A673 (cell line): ENCODE results near the gene TNPO3. TPM values are rescaled to one million over a fixed set of nuclear protein-coding genes. Genes with fewer than 3 reads are reported as not detected.

Source experiments
- BruUV-seq: library from RNA; stranded (reverse); fragments of 400-500 nt; replicated peaks from 2 replicates; lab custom pipeline; 2021; lab: Mats Ljungman, UMichigan
- CTCF ChIA-PET: fragments of 300-600 bp; sonication (Branson Sonifier 250); formaldehyde crosslinking; loops from one replicate; lab custom pipeline; 2022; ENCODE audit warnings: antibody characterized with exemption; lab: Charles Lee
- POLR2A ChIA-PET: fragments of 300-600 bp; sonication (Branson Sonifier 250); formaldehyde crosslinking; loops from one replicate; lab custom pipeline; 2022; ENCODE audit warnings: antibody characterized with exemption; ENCODE audit not compliant: low non-redundant PET; lab: Charles Lee
- DNase-seq: peaks from one replicate; pipeline ENCODE4 v3.0.0-alpha.2; 2015; ENCODE audit warnings: low spot score
- H3K27ac ChIP-seq: fragments of 200-600 bp; sonication (generic); 2 replicates; pipeline ENCODE4 v1.5.1; 2016; ENCODE audit warnings: mixed run types, low read depth, mild to moderate bottlenecking, mixed read lengths, antibody characterized with exemption, low read length; ENCODE audit not compliant: poor library complexity, severe bottlenecking
- H3K27me3 ChIP-seq: fragments of 200-600 bp; sonication (generic); replicated peaks from 2 replicates; pipeline ENCODE4 v1.6.1; 2017; ENCODE audit warnings: mixed run types, low read depth, mild to moderate bottlenecking, mixed read lengths, antibody characterized with exemption, low read length; ENCODE audit not compliant: insufficient read depth, poor library complexity
- H3K36me3 ChIP-seq: fragments of 200-600 bp; sonication (generic); 2 replicates; pipeline ENCODE4 v1.6.1; 2016; ENCODE audit warnings: mixed run types, mild to moderate bottlenecking, mixed read lengths, antibody characterized with exemption, low read length; ENCODE audit not compliant: insufficient read depth, poor library complexity, severe bottlenecking
- H3K4me1 ChIP-seq: fragments of 200-600 bp; sonication (generic); 2 replicates; pipeline ENCODE4 v1.6.1; 2017; ENCODE audit warnings: mixed run types, mild to moderate bottlenecking, mixed read lengths, antibody characterized with exemption, low read length; ENCODE audit not compliant: insufficient read depth, poor library complexity, severe bottlenecking
- H3K4me3 ChIP-seq: fragments of 200-600 bp; sonication (generic); 2 replicates; pipeline ENCODE4 v1.5.1; 2016; ENCODE audit warnings: low read depth, mixed run types, mild to moderate bottlenecking, mixed read lengths, low read length; ENCODE audit not compliant: poor library complexity, severe bottlenecking
- H3K9me3 ChIP-seq: fragments of 200-600 bp; sonication (generic); 2 replicates; pipeline ENCODE4 v1.6.1; 2016; ENCODE audit warnings: mixed run types, low read depth, mild to moderate bottlenecking, mixed read lengths, antibody characterized with exemption, low read length; ENCODE audit not compliant: poor library complexity, severe bottlenecking
- CTCF ChIP-seq: fragments of 300-800, 200-600 bp; sonication (generic); conservative IDR thresholded peaks from 2 replicates; pipeline ENCODE4 v1.5.1; 2017; ENCODE audit warnings: low read depth, mild to moderate bottlenecking, antibody characterized with exemption, low read length, moderate library complexity, mixed read lengths
- EZH2 ChIP-seq: fragments of 200-600 bp; sonication (generic); IDR thresholded peaks from 2 replicates; pipeline ENCODE4 v1.6.1; 2017; ENCODE audit warnings: borderline replicate concordance, low read depth, mild to moderate bottlenecking, mixed read lengths, antibody characterized with exemption, low read length; ENCODE audit not compliant: poor library complexity, severe bottlenecking
- intact Hi-C: fragments of 100-400 bp; cut with micrococcal nuclease; formaldehyde crosslinking; loops from one replicate; pipeline ENCODE4 v1.10.0; 2022; ENCODE audit not compliant: unreplicated experiment
- total RNA-seq: library from RNA; stranded (reverse); gene quantifications from 2 replicates; pipeline ENCODE4 v1.2.3, GENCODE V29; 2021

The TNPO3 gene
- total RNA-seq, 1 experiment from 2014 or later = 77.8 TPM

GRCh38 chr7:128954150-128954549 lies 100.8 kb downstream of the TNPO3 start:
- ChIA-PET CTCF (no interaction called here), POLR2A (no interaction called here)
- peaks cover 45% of the 10 kb centered on the region for H3K36me3 ChIP-seq
- no peaks in the 10 kb centered on the region for H3K9me3 ChIP-seq
- no peak overlapping the region for H3K4me3 ChIP-seq
- TF ChIP-seq EZH2 (no peak), CTCF (no peak)
- H3K4me1 ChIP-seq = no peaks in the 10 kb centered on the region
- no peaks in the 10 kb centered on the region for H3K27me3 ChIP-seq
- H3K27ac ChIP-seq = no peak overlapping the region
- no peak for DNase-seq
- no TSS peak for BruUV-seq
- intact Hi-C loops = no loop called here

- no peak overlapping the region for H3K4me3 ChIP-seq
- H3K9me3 ChIP-seq = no peaks in the 10 kb centered on the region
- H3K27ac ChIP-seq = no peak overlapping the region
- no peaks in the 10 kb centered on the region for H3K4me1 ChIP-seq
- no peak for DNase-seq
- CTCF ChIA-PET = no interaction called here
- BruUV-seq = no TSS peak
- H3K36me3 ChIP-seq = peaks cover 21% of the 10 kb centered on the region
- no peak for TF ChIP-seq EZH2
- no peak for TF ChIP-seq CTCF
- POLR2A ChIA-PET = no interaction called here
- H3K27me3 ChIP-seq = no peaks in the 10 kb centered on the region
- intact Hi-C loops = no loop called here
Observed at GRCh38 chr7:128951296-128951695, 103.6 kb downstream of the TNPO3 start.

- BruUV-seq = no TSS peak
- ChIA-PET POLR2A (no interaction called here), CTCF (no interaction called here)
- Histone ChIP-seq H3K27ac (no peak overlapping the region), H3K4me1 (no peaks in the 10 kb centered on the region), H3K9me3 (no peaks in the 10 kb centered on the region), H3K36me3 (peaks cover 6% of the 10 kb centered on the region), H3K4me3 (no peak overlapping the region), H3K27me3 (no peaks in the 10 kb centered on the region)
- intact Hi-C loops = no loop called here
- no peak for DNase-seq
- no peak for TF ChIP-seq EZH2
- no peak for TF ChIP-seq CTCF
Observed at GRCh38 chr7:128948976-128949760, 105.7 kb downstream of the TNPO3 start.
